ENCODE data around the gene ZSCAN5B. TPM values are rescaled to one million over a fixed set of nuclear protein-coding genes. Genes with fewer than 3 reads are reported as not detected.
A peak's percentile ranks its signal among the peaks of the same experiment; 100 is the strongest.

Gene ZSCAN5B
- total and polyA plus RNA-seq, 2 of the 13 experiments (the other 11 are each of a cell fraction or from before 2014, with no cell fraction given): not detected

- TF ChIP-seq NFIC (IDR thresholded peaks at IDR 0.05; ENCODE audit: low read length) (peak; percentile 82), RBM22 (optimal IDR thresholded peaks at IDR 0.05; ENCODE audit: low read length) (no peak), SOX5 (CRISPR knock-in tag; IDR thresholded peaks at IDR 0.05; ENCODE audit: borderline replicate concordance) (peak; percentile 85), CCAR2 (optimal IDR thresholded peaks at IDR 0.05; ENCODE audit: low read depth, low read length) (no peak), BRD4 (CRISPR knock-in tag; IDR thresholded peaks at IDR 0.05) (peak; percentile 8), MXI1 (IDR thresholded peaks at IDR 0.05; ENCODE audit: borderline replicate concordance, low read depth, low read length) (peak; percentile 82; the same call in 1 of the 3 replicates), ZBTB26 (CRISPR knock-in tag; IDR thresholded peaks at IDR 0.05; ENCODE audit: borderline replicate concordance) (no peak), ZBTB4 (CRISPR knock-in tag; IDR thresholded peaks at IDR 0.05; ENCODE audit: borderline replicate concordance) (0 out of 2 replicates have a peak, but pooled peaks have one; percentile 57), CCDC6 (CRISPR knock-in tag; IDR thresholded peaks at IDR 0.05) (no peak; the same call in 1 of the 2 replicates), ZNF761 (CRISPR knock-in tag; conservative IDR thresholded peaks at IDR 0.05) (no peak), SOX13 (IDR thresholded peaks at IDR 0.05) (peak; percentile 48), SOX13 (CRISPR knock-in tag; conservative IDR thresholded peaks at IDR 0.05 in 1 of 2, IDR thresholded peaks at IDR 0.05 in 1 of 2) (peak in 1 of 2 experiments; percentile 91; a peak in 2 of 4 replicates), MAZ (IDR thresholded peaks at IDR 0.05; ENCODE audit: borderline replicate concordance, low read depth, low read length) (0 out of 2 replicates have a peak, but pooled peaks have one; percentile 79), MAZ (CRISPR knock-in tag; IDR thresholded peaks at IDR 0.05; ENCODE audit: low read depth) (no peak), ZNF460 (CRISPR knock-in tag; IDR thresholded peaks at IDR 0.05; ENCODE audit: borderline replicate concordance) (no peak), TARDBP (CRISPR knock-in tag; IDR thresholded peaks at IDR 0.05) (peak; percentile 85), AFF4 (CRISPR knock-in tag; IDR thresholded peaks at IDR 0.05) (0 out of 2 replicates have a peak, but pooled peaks have one; percentile 24), ELF3 (CRISPR knock-in tag; IDR thresholded peaks at IDR 0.05) (peak; percentile 61), SP5 (CRISPR knock-in tag; IDR thresholded peaks at IDR 0.05; ENCODE audit: borderline replicate concordance, low read depth) (peak; percentile 48), MLLT10 (CRISPR knock-in tag; IDR thresholded peaks at IDR 0.05) (no peak), BRCA1 (CRISPR knock-in tag; IDR thresholded peaks at IDR 0.05) (no peak), ZSCAN29 (CRISPR knock-in tag; conservative IDR thresholded peaks at IDR 0.05) (no peak)
Observed at GRCh38 chr19:56142087-56142787, 55.3 kb downstream of the ZSCAN5B start (continued).
